H1 (cell line): ENCODE results near the gene CUX1. TPM values are rescaled to one million over a fixed set of nuclear protein-coding genes. Genes with fewer than 3 reads are reported as not detected.

Experiments
- ATF3 ChIP-seq: IDR thresholded peaks from 2 replicates; pipeline ENCODE4 v1.6.1; 2011; ENCODE audit warnings: low read depth, mild to moderate bottlenecking, low read length; ENCODE audit not compliant: insufficient read depth
- CHD2 ChIP-seq: IDR thresholded peaks from 2 replicates; pipeline ENCODE4 v1.6.1; 2012; ENCODE audit warnings: low read length, improper control_type of control experiment
- CTCF ChIP-seq, 3 experiments: IDR thresholded peaks; 1 replicate in 2 of 3; 2 replicates in 1 of 3; pipeline versions ENCODE4 v1.5.1 to v1.6.1; 2011; ENCODE audit warnings: low read length in 3 of 3, mild to moderate bottlenecking in 3 of 3, inconsistent platforms in 2 of 3, low read depth in 1 of 3, moderate library complexity in 1 of 3; ENCODE audit not compliant: insufficient read depth in 1 of 3; ENCODE audit errors: control extremely low read depth in 1 of 3
- polyA plus RNA-seq, 7 experiments: library from polyadenylated mRNA; depleted of rRNA in 3 of 7; stranded (reverse) in 5 of 7; unstranded in 2 of 7; fragments of >200 nt in 5 of 7; fragments of 200-250 nt in 2 of 7; gene quantifications; 1 replicate in 5 of 7; 2 replicates in 1 of 7; 4 replicates in 1 of 7; pipeline versions ENCODE4 v1.2.1 to v1.2.3, GENCODE V29; 2011 to 2013; ENCODE audit warnings: missing spikeins in 2 of 7, mixed read lengths in 2 of 7
- total RNA-seq: library from RNA; stranded (reverse); fragmentation: NEBNext Ultra II Directional; extraction: Animal tissue kit (Norgen Biotek cat#: 25700); gene quantifications from 2 replicates; pipeline ENCODE4 v1.2.1, GENCODE V29; 2021

CUX1 gene
- total and polyA plus RNA-seq, 2 of the 8 experiments (the other 6 are each of a cell fraction or from before 2014, with no cell fraction given): 21.6 to 65.9 TPM

DNA sequence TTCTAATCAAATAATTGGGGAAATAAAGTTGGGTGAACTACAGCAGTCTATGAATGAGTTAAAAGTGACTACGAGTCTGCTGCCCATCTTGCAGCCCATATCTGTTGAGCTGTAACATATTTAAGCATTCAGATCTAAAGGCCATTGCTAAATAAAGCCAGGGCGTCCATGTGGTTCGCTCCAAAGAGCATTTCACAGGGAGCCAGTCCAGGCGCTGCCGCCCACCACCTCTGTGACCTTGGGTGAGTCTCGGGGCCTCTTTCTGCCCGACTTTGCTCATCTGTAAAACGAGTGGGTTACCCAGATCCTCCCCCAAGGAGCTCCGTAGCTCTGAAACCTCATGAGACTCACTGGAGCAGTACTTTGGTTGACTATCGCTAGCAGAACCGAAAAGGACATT, 223.1 kb downstream of the CUX1 start (continued):
- no peak for TF ChIP-seq ATF3
- TF ChIP-seq CHD2: no peak
- no peak for TF ChIP-seq CTCF (IDR thresholded peaks at IDR 0.05; ENCODE audit: control extremely low read depth in 1 of 3, insufficient read depth in 1 of 3, low read depth in 1 of 3, low read length in 3 of 3)
- TF ChIP-seq, all 59 proteins: peak for 0
